Measurements from ENCODE around the gene ZNF117. TPM values are rescaled to one million over a fixed set of nuclear protein-coding genes. Genes with fewer than 3 reads are reported as not detected.

Gene ZNF117
- total and polyA plus RNA-seq, 2 of the 4 experiments (the other 2 are of a cell fraction): 2.9 to 4.0 TPM

GRCh38 chr7:64998865-64999164 lies 8.0 kb upstream of the ZNF117 start:
- Histone ChIP-seq H2AFZ (replicated peaks; ENCODE audit: low read length, poor library complexity) (no peak overlapping the region), H3K14ac (replicated peaks; ENCODE audit: low read depth, low read length) (no peak overlapping the region), H3K4me3 (ENCODE audit: insufficient read depth, low read depth, low read length) (no peak overlapping the region), H3K9ac (ENCODE audit: low read depth, low read length) (no peak overlapping the region), H4K8ac (ENCODE audit: low read depth in 2 of 2, low read length in 2 of 2) (no peak overlapping the region), H3K36me3 (ENCODE audit: control insufficient read depth, insufficient read depth, low read length) (peaks cover 33% of the 10 kb centered on the region), H2BK120ac (ENCODE audit: low read depth, low read length) (no peak overlapping the region), H4K91ac (ENCODE audit: insufficient read depth, low read depth, low read length) (no peak overlapping the region), H3K9me1 (ENCODE audit: insufficient read depth, low read length) (no peaks in the 10 kb centered on the region), H2BK20ac (ENCODE audit: low read depth, low read length) (no peak overlapping the region), H2AK5ac (ENCODE audit: low read depth, low read length) (no peak overlapping the region), H4K20me1 (ENCODE audit: insufficient read depth, low read length) (no peaks in the 10 kb centered on the region; the same call in 1 of the 2 replicates), H2BK5ac (ENCODE audit: low read depth, low read length, poor library complexity, severe bottlenecking) (no peak overlapping the region), H2BK15ac (ENCODE audit: low read depth, low read length) (no peak overlapping the region), H4K5ac (ENCODE audit: low read depth, low read length) (no peak overlapping the region), H3K56ac (ENCODE audit: extremely low read depth, insufficient read depth, low read length) (no peak overlapping the region), H3K27ac (ENCODE audit: insufficient read depth, low read length) (no peak overlapping the region), H3K18ac (ENCODE audit: low read depth, low read length) (no peak overlapping the region), H2AK9ac (replicated peaks; ENCODE audit: low read depth, low read length, poor library complexity) (no peak overlapping the region), H3K4me2 (ENCODE audit: low read depth, low read length) (no peak overlapping the region), H3K27me3 (ENCODE audit: control insufficient read depth, insufficient read depth, low read length) (no peaks in the 10 kb centered on the region), H3K4ac (ENCODE audit: low read depth, low read length) (no peak overlapping the region), H3K23ac (ENCODE audit: low read depth, low read length) (no peak overlapping the region), H3K9me3 (ENCODE audit: control insufficient read depth, insufficient read depth, low read length) (peaks cover 59% of the 10 kb centered on the region), H3K4me1 (ENCODE audit: control insufficient read depth, insufficient read depth, low read length) (no peaks in the 10 kb centered on the region; the same call in 1 of the 2 replicates), H3K79me1 (ENCODE audit: low read depth in 1 of 2, low read length in 2 of 2) (peaks cover 16 to 20% of the 10 kb centered on the region in 2 experiments; a peak in 3 of 4 replicates)
- in situ Hi-C loops (cut with MboI; ENCODE audit: low sequenced_read_pairs) (no loop called here), dilution Hi-C loops (cut with HindIII; ENCODE audit: low sequenced_read_pairs, unreplicated experiment) (no loop called here), intact Hi-C loops (cut with micrococcal nuclease) (no loop called here)
- ATAC-seq (ENCODE audit: low read depth) (no peak), DNase-seq (no peak)
- ChIA-PET CTCF (no interaction called here), POLR2A (ENCODE audit: unreplicated experiment) (no interaction called here)
- TF ChIP-seq RFX5 (IDR thresholded peaks at IDR 0.05; ENCODE audit: low read depth, low read length) (no peak), CTCF (conservative IDR thresholded peaks at IDR 0.05; ENCODE audit: low read depth, low read length) (no peak), MAZ (IDR thresholded peaks at IDR 0.05; ENCODE audit: borderline replicate concordance, low read depth, low read length) (no peak), BHLHE40 (IDR thresholded peaks at IDR 0.05; ENCODE audit: low read depth, low read length) (no peak), USF2 (IDR thresholded peaks at IDR 0.05; ENCODE audit: low read depth, low read length) (no peak), NFE2L2 (IDR thresholded peaks at IDR 0.05; ENCODE audit: low read depth, low read length) (no peak)
- TF ChIP-seq, protein P1, sequence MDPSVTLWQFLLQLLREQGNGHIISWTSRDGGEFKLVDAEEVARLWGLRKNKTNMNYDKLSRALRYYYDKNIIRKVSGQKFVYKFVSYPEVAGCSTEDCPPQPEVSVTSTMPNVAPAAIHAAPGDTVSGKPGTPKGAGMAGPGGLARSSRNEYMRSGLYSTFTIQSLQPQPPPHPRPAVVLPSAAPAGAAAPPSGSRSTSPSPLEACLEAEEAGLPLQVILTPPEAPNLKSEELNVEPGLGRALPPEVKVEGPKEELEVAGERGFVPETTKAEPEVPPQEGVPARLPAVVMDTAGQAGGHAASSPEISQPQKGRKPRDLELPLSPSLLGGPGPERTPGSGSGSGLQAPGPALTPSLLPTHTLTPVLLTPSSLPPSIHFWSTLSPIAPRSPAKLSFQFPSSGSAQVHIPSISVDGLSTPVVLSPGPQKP (IDR thresholded peaks at IDR 0.05; ENCODE audit: borderline replicate concordance, low read depth, low read length): no peak
- BruUV-seq (replicated peaks): no TSS peak
- WGBS, 2 experiments (ENCODE audit: extremely low coverage in 2 of 2, insufficient read length in 1 of 2): no CpG with 5 or more reads among the region's 7 CpGs

Data from IMR-90 (cell line).